OCI-LY3 (cell line): ENCODE measurements around the gene FARP1.

Experiments
- H2AFZ ChIP-seq: fragments of 200-600, 300-600 bp; shearing (Covaris generic); 2 replicates; pipeline ENCODE4 v1.6.0; 2014; ENCODE audit warnings: antibody characterized with exemption, low read depth, low read length
- H3K27ac ChIP-seq: fragments of 200-600, 300-600 bp; sonication (generic); 2 replicates; pipeline ENCODE4 v1.5.1; 2014; ENCODE audit warnings: mild to moderate bottlenecking, low read length, moderate library complexity, mixed read lengths
- H3K27me3 ChIP-seq: fragments of 200-600, 300-600 bp; sonication (generic); 2 replicates; pipeline ENCODE4 v1.6.1; 2014; ENCODE audit warnings: low read depth, low read length, mixed read lengths
- H3K36me3 ChIP-seq: fragments of 200-600, 300-600 bp; sonication (generic); replicated peaks from 2 replicates; pipeline ENCODE3; 2014; ENCODE audit warnings: low read depth, low read length, mixed read lengths
- H3K4me1 ChIP-seq: fragments of 300-600, 200-600 bp; sonication (generic); 2 replicates; pipeline ENCODE4 v1.6.1; 2014; ENCODE audit warnings: low read length, mixed read lengths
- H3K4me2 ChIP-seq: fragments of 200-600, 300-600 bp; sonication (generic); 2 replicates; pipeline ENCODE4 v1.6.1; 2014; ENCODE audit warnings: low read length, mixed read lengths
- H3K4me3 ChIP-seq: fragments of 300-600, 200-600 bp; sonication (generic); 2 replicates; pipeline ENCODE4 v1.5.1; 2014; ENCODE audit warnings: antibody characterized with exemption, mild to moderate bottlenecking, low read length, moderate library complexity
- H3K79me2 ChIP-seq: fragments of 300-600, 200-600 bp; shearing (Covaris generic); 2 replicates; pipeline ENCODE4 v1.6.1; 2014; ENCODE audit warnings: mild to moderate bottlenecking, low read length, mixed read lengths
- H3K9ac ChIP-seq: fragments of 300-600, 200-600 bp; shearing (Covaris generic); 2 replicates; pipeline ENCODE4 v1.6.0; 2014; ENCODE audit warnings: mild to moderate bottlenecking, low read length, moderate library complexity
- H3K9me3 ChIP-seq: fragments of 200-600, 300-600 bp; shearing (Covaris generic); 2 replicates; pipeline ENCODE4 v1.6.1; 2014; ENCODE audit warnings: low read length, mixed read lengths; ENCODE audit not compliant: insufficient read depth
- H4K20me1 ChIP-seq: fragments of 200-600, 300-600 bp; sonication (generic); 2 replicates; pipeline ENCODE4 v1.6.1; 2016; ENCODE audit warnings: low read length, mixed read lengths; ENCODE audit not compliant: insufficient read depth
- CTCF ChIP-seq: fragments of 200-600, 300-600 bp; sonication (generic); IDR thresholded peaks from 2 replicates; pipeline ENCODE4 v1.5.1; 2014; ENCODE audit warnings: antibody characterized with exemption, low read length, low read depth
- EZH2phosphoT487 ChIP-seq: fragments of 200-600 bp; shearing (Covaris generic); IDR thresholded peaks from 2 replicates; pipeline ENCODE4 v1.6.1; 2018; ENCODE audit warnings: antibody characterized with exemption, mixed run types, low read depth

Gene FARP1

GRCh38 chr13:98203646-98204326 is 60.9 kb downstream of the FARP1 start:
- Histone ChIP-seq H3K4me1 (no peaks in the 10 kb centered on the region), H3K27ac (no peak overlapping the region), H3K27me3 (peaks cover 7% of the 10 kb centered on the region; the same call in 1 of the 2 replicates), H3K4me3 (no peak overlapping the region), H4K20me1 (no peaks in the 10 kb centered on the region), H3K9ac (no peak overlapping the region), H3K36me3 (no peaks in the 10 kb centered on the region), H3K9me3 (no peaks in the 10 kb centered on the region), H2AFZ (no peak overlapping the region), H3K4me2 (no peak overlapping the region), H3K79me2 (no peaks in the 10 kb centered on the region)
- no peak for TF ChIP-seq EZH2phosphoT487
- no peak for TF ChIP-seq CTCF

- Histone ChIP-seq H3K27ac (no peak overlapping the region), H3K27me3 (peaks cover 7% of the 10 kb centered on the region; the same call in 1 of the 2 replicates), H3K79me2 (no peaks in the 10 kb centered on the region), H3K4me3 (no peak overlapping the region), H3K36me3 (no peaks in the 10 kb centered on the region), H3K4me1 (no peaks in the 10 kb centered on the region), H3K9me3 (no peaks in the 10 kb centered on the region), H3K9ac (no peak overlapping the region), H4K20me1 (no peaks in the 10 kb centered on the region), H3K4me2 (no peak overlapping the region), H2AFZ (no peak overlapping the region)
- TF ChIP-seq EZH2phosphoT487: no peak
- no peak for TF ChIP-seq CTCF
Measured at GRCh38 chr13:98204546-98204945, 61.7 kb downstream of the FARP1 start.

GRCh38 chr13:98206946-98207345 is 64.1 kb downstream of the FARP1 start:
- Histone ChIP-seq H3K36me3 (no peaks in the 10 kb centered on the region), H3K79me2 (no peaks in the 10 kb centered on the region), H3K27ac (no peak overlapping the region), H4K20me1 (no peaks in the 10 kb centered on the region), H3K9me3 (no peaks in the 10 kb centered on the region), H3K4me2 (no peak overlapping the region), H3K9ac (no peak overlapping the region), H3K4me1 (no peaks in the 10 kb centered on the region), H3K4me3 (no peak overlapping the region), H3K27me3 (peaks cover 7% of the 10 kb centered on the region; the same call in 1 of the 2 replicates), H2AFZ (no peak overlapping the region)
- TF ChIP-seq CTCF (no peak), EZH2phosphoT487 (no peak)

GRCh38 chr13:98207416-98207815 is 64.5 kb downstream of the FARP1 start:
- Histone ChIP-seq H4K20me1 (no peaks in the 10 kb centered on the region), H3K9me3 (no peaks in the 10 kb centered on the region), H3K4me1 (no peaks in the 10 kb centered on the region), H3K4me2 (no peak overlapping the region), H3K36me3 (no peaks in the 10 kb centered on the region), H3K9ac (no peak overlapping the region), H3K27me3 (peaks cover 7% of the 10 kb centered on the region; the same call in 1 of the 2 replicates), H3K27ac (no peak overlapping the region), H3K79me2 (no peaks in the 10 kb centered on the region), H2AFZ (no peak overlapping the region), H3K4me3 (no peak overlapping the region)
- no peak for TF ChIP-seq EZH2phosphoT487
- TF ChIP-seq CTCF: no peak
